NCI-H526 treated with DMSO at 0.1 percent for 48 hours (cell line): ENCODE results near the gene QRFP.

Source experiments
- DNase-seq: peaks from one replicate; lab custom pipeline; 2025; lab: John Stamatoyannopoulos, UW

QRFP gene

DNA sequence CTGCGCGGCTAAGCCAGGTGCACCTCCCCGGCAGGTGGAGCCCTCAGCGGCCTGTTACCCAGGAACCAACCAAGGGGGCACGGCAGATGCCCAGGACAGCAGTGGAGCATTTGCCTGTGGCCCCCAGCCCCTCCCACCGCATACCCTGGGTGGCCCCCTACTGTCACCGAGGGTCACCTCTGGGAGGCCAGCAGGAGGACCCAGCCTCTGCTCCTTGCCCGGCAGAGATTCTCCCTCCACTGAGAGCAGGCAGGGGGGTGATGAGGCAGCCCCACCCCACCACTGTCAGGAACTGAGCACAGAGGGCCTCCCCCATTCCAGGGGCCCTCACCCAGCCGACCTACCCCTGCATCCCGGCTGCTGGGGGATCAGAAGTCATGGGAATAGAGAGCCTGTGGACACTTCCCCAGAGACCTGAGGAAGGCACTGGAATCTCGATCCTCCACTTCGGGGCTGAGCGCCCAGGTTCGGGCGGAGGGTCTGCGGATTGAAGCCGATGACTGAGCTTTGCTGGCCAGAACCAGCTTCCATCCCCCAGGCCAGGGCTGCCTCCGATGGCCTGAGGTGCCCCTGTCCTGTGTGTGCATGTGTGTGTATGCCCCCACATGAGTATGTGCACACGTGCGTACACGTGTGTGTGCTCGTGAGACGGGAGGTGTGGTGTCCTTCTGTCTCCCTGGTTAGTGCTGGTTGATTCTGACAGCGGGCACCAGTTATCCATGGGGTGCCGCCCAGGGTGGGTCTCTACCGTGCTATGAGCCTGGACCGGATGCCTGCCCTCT lies at the start of gene QRFP:
TSS of gene QRFP (minus strand) at position 580 of the 782 bp plus-strand sequence. CDS start 2,974 bp downstream, outside the sequence.
- no peak for DNase-seq

DNA sequence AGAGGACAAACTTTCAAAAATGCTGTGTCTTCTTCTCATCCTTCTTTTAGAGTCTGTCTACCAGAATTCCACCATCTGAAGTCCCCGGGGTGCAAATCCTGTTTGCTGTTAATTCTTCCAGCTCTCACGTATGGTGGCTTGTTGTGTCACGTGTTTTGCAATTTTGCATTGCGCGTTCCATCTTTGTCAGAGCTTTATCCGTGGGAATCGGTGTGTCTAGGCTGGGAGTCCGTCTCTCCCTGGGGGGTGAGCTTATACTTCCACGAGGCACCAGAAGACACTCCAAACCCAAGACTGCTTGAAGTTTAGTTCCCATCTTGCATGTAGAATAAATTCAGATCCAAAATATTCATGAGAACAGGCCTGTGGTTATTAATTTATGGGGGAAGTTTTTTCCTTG lies 48.6 kb upstream of the QRFP start:
- no peak for DNase-seq

DNA sequence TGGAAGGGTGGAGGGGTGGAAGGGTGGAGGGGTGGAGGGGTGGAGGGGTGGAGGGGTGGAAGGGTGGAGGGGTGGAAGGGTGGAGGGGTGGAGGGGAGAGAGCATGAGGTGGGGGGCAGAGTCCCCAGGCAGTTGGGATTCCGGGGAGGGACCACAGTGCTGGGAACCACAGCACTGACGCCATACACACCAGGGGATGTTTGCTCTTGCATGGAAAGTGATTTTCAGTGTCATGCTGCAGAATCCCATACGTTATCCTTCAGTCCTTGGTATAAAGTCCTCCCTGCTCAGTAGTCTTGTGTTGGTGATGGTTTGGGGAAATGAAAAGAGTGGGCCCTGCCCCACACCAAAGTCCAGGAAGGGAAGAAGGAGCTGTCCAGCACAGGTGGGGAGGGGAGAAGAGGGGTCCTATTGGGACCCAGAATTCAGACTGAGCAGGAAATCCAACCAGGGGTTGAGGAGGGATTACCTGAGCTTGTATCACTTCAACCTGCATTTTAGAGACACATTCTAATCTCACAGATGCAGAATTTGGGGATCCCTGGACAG lies 48.0 kb upstream of the QRFP start:
- no peak for DNase-seq

DNA sequence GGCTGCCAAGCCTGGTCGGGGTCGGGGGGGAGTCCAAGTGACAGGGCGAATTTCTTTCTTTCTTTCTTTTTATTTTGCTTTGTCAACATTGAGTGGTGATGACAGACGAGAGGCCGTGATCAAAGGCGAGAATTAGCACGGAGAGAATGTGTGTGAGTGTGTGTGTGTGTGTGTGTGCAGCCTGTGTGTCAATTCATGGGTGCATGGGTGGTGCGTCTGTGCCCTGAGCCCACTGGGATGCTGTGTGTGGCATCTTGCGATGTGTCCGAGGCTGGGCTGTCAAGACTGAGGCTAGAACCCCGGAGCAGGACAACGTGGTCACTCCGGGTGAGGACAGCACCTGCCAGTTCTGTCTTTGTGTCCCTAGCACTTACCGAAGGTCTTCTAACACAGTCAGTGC lies 47.2 kb upstream of the QRFP start:
- DNase-seq = no peak

DNA sequence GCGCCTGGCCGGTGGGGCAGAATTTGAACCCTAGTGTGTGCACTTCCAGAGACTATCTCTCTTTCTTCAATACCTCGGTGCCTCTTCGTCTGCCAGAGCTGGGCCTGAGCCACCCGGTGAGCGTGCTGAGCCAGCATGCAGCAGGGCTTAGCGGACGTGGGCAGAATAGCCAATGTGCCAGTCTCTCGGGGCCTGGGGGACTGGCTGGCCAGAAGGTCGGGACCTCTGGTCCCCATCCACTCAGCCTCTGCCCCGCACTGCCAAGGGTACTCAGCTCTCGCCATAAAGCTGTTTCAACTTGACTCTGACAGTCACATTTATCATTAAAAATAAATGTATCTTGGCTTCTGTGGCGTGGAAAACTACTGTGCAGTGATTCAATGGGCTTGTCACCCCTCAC lies 46.6 kb upstream of the QRFP start:
- no peak for DNase-seq

DNA sequence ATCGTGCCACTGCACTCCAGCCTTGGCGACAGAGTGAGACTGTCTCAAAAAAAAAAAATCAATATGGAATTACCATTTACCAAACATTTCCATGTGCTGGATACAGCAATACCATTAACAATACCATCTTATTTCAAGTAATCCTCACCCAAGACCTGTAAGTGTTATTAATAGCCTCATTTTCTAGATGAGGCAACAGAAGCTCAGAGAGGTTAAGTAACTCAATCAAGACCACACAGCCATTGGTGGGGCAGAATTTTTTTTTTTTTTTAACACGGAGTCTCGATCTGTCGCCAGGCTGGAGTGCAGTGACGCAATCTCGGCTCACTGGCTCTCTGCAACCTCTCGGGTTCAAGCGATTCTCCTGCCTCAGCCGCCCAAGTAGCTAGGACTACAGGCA lies 46.1 kb upstream of the QRFP start:
- no peak for DNase-seq

GRCh38 chr9:130942084-130942483 lies 45.5 kb upstream of the QRFP start:
- DNase-seq = no peak

GRCh38 chr9:130940693-130941576 lies 44.3 kb upstream of the QRFP start:
- peak; percentile 61 for DNase-seq

- DNase-seq = no peak
These were observed 43.5 kb upstream of the QRFP start for GRCh38 chr9:130940027-130940549.

GRCh38 chr9:130939405-130940026 lies 42.9 kb upstream of the QRFP start:
- no peak for DNase-seq

DNA sequence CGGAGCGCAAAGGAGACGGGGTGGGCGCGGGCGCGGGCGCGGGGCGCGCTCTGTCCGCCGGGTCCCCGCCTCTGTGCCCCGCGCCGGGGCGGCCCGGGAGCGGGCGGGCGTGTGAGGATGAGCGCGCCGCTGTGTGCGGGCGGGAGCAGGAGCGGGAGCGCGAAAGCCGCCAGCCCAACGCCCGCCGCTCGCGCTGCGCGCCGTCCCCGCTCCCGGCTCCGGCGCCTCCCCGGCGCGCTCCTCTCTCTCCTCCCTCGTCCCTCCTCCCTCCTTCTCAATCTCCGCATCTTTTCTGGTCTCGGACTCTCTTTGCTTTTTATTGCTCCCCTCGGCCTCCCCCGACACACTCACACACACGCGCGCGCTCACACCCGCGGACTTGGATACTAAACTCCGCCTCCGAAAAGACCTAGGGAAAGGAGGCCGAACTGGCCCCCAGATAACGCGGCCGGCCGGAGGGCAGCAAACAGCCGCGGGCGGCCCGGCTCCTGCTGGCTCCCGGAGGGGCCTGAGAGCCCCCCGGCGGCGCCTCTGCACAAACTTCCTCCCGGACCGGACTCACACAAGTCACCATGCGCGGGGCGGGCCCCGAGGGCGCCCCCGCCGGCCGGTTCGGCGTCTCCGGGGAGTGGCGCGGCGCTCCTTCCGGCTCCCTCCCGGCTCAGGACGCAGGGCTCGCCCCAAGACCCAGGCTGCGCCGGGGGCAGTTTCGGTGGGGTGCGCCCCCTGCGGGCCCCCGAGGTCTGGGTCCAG lies 42.2 kb upstream of the QRFP start, which contains the start of gene FIBCD1:
TSS of gene FIBCD1 (minus strand) at position 596 of the 753 bp plus-strand sequence. CDS start 640 bp downstream, outside the sequence.
- DNase-seq = no peak

DNA sequence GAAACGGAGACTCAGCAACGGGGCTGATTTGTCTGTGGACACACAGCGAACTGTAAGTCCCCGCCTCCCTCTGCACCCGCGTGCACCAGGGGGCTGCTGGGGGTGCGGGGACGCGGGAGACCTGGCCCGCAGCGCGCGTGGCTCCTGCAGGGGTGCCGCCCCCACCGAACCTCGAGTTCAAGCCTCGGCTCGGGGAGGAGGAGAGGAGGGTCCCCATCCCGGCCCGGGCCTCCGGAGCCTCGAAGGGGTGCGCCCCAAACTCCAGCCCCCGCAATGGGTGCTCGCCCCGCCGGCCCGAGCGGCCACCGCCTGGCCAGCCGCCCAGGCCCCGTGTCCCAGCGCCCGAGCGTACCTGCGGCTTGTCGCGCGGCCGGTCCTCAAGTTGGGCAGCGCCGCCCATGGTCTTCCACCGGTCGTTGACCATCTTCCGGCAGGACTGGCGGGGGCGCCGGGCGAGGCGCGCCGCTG lies 41.6 kb upstream of the QRFP start:
- DNase-seq = no peak

- DNase-seq = no peak
These were observed 40.8 kb upstream of the QRFP start for GRCh38 chr9:130937146-130938076.

GRCh38 chr9:130936285-130937117 lies 39.9 kb upstream of the QRFP start:
- no peak for DNase-seq

DNA sequence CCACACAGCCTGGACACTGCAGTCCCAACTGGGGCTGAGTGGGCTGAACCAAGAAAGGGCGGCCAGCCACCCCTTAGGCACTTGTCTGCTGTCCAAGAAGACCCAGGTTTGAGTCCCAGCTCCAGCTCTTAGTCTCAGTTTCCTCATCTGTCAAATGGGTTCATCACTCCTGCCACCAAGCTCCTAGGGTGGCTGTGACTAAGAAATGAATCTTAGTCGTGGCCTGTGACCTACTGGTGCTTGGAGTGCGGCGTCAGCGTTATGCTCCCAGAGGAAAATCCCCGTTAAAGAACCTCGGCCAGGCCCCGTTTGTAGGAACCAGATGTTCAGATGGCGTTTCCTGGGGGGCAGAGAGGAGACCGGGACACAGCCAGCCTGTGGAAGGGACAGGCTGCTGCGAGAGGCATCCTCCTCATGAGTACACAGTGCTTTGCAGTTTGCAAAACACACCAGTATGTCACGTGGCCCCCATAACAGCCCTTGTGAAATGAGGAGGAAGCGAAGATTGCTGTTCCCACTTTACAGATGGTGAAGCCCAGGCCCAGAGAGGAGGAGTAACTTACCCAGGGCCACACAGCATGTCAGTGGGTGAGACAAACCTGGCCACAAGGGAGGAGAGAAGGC lies 39.1 kb upstream of the QRFP start:
- no peak for DNase-seq

GRCh38 chr9:130934702-130935647 lies 38.4 kb upstream of the QRFP start:
- no peak for DNase-seq

DNA sequence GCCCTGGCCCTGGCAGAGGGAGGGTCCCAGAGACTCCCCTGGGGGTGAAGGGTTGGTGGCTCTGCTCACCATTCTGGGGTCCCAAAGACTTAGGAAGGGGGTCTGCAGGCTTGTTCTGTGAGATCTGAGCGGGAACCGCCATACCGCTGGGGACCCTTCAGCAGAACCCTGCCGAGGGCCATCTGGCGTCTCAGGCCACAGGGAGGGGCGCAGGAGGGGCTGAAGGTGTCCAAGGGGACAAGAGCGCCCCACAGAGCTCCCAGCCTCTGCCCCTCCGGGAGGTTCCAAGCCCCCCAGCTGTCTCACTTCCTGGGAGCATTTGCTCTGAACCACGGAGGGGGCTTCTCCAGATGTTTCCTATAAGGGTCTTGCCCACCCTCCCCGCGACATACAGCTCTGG lies 37.6 kb upstream of the QRFP start:
- no peak for DNase-seq
